HL-60/S4 treated with retinoic acid at 250 ng/mL for 4 days and 3 days (cell line): ENCODE results near the gene DNAJC22.

Experiments used
- in situ Hi-C: fragments of 300-500 bp; cut with MboI; formaldehyde crosslinking; loops from 2 replicates; pipeline ENCODE4 v1.7.0; 2022; ENCODE audit warnings: low sequenced_read_pairs

Gene DNAJC22

GRCh38 chr12:49330631-49331379 lies 15.9 kb upstream of the DNAJC22 start:
- in situ Hi-C loops: loop anchor here (10.0 kb wide), 1 partner anchor 46 kb away; no protein-coding TSS in a partner anchor

DNA sequence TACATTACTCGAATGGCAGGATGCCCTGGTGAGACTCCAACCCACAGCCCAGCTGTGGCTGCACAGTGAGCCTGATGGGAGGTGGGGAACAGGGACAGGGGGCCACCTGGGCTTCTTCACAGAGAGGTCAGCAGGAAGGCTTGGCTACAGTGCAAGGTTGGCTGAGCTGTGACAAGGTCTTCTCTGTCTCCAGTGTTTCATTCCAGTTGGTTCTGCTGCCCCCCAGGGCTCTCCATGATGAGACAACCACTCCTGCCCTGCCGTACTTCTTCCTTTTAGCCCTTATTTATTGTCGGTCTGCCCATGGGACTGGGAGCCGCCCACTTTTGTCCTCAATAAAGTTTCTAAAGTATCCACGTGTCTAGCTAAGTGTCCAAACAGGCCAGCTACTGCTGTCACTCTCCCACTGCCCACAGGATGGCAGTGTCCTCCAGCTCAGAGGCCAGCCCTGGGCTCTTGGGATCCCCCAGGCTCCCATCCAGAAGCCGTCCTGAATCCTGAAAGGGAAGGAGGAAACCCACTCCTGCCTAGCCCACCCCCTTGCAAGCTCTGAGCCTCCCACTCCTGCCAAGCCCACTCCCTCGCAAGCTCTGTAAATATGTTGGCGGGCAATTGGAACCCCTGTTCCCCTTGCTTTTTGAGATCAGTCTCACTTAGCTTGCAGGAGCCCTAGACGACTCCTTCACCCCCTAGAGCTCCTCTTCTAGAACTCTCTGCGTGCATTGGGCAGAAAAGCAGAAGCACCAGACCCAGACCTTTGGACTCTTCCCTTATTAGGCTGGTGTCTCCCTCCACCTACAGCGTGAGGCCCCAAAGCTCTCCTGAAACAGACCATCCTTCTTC lies 15.1 kb upstream of the DNAJC22 start:
- in situ Hi-C loops: loop anchor here (10.0 kb wide), 1 partner anchor 47 kb away; no protein-coding TSS in a partner anchor

- in situ Hi-C loops: loop anchor here (10.0 kb wide), 1 partner anchor 48 kb away; no protein-coding TSS in a partner anchor
These were observed 14.2 kb upstream of the DNAJC22 start for GRCh38 chr12:49332441-49332861.

- in situ Hi-C loops: loop anchor here (10.0 kb wide), 1 partner anchor 48 kb away; no protein-coding TSS in a partner anchor
These were observed 13.8 kb upstream of the DNAJC22 start for GRCh38 chr12:49332891-49333371.

GRCh38 chr12:49333778-49334177 lies 12.9 kb upstream of the DNAJC22 start:
- in situ Hi-C loops: loop anchor here (10.0 kb wide), 1 partner anchor 49 kb away; no protein-coding TSS in a partner anchor

DNA sequence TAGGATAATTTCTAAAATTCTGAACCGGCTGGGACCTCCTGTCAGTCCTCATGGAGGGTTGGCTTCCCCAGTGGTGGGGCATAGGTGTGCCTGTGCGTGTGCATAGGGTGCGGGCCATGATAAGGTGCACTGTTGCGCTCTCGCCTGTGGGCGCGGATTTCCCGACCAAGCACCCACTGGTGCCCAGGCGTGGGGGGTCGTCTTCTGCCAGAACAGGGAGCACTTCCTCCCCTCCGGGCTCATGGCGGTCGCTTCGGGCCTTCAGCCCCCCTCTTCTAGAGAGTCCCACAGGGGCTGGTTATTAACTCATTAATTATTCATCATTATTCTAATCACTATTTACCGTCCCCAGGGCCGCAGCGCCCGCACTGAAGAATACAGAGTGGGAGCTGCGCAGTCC lies 12.5 kb upstream of the DNAJC22 start:
- in situ Hi-C loops: loop anchor here (10.0 kb wide), 1 partner anchor 49 kb away; no protein-coding TSS in a partner anchor

- in situ Hi-C loops: loop anchor here (10.0 kb wide), 1 partner anchor 50 kb away; no protein-coding TSS in a partner anchor
These were observed 12.0 kb upstream of the DNAJC22 start for GRCh38 chr12:49334681-49335080.

GRCh38 chr12:49335118-49335954 lies 11.4 kb upstream of the DNAJC22 start:
- in situ Hi-C loops: loop anchor here (10.0 kb wide), 1 partner anchor 51 kb away; no protein-coding TSS in a partner anchor

DNA sequence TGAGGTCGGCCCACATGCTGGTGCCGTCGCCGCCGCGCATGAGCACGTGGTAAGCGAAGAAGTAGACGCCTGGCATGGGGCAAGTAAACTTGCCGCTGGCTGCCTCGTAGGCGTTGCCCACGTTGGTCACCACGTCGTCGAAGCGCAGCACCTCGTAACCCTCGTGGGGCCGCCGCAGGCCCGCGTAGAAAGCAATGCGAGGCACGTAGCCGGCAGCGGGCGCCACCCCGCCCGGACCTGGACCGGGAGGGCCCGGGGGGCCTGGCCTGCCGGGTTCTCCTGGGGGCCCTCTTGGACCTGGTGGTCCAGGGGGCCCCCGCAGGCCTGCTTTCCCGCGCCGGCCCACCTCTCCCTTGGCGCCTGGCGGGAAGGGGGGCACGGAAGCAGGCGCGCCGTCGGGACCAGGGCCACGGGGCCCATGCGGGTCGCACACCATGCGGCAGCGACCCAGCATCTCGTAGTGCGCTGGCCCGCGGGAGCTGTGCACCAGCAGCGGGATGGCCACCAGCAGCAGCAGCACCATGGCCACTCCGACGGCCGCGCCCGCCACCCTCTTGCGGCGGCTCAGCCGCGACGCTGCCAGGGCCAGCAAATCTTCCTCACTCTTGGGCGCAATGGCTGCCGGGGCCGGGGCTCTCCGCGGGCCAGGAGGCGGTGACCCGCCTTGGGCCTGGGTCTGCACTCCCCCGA lies 10.6 kb upstream of the DNAJC22 start:
- in situ Hi-C loops: loop anchor here (10.0 kb wide), 1 partner anchor 51 kb away; no protein-coding TSS in a partner anchor

DNA sequence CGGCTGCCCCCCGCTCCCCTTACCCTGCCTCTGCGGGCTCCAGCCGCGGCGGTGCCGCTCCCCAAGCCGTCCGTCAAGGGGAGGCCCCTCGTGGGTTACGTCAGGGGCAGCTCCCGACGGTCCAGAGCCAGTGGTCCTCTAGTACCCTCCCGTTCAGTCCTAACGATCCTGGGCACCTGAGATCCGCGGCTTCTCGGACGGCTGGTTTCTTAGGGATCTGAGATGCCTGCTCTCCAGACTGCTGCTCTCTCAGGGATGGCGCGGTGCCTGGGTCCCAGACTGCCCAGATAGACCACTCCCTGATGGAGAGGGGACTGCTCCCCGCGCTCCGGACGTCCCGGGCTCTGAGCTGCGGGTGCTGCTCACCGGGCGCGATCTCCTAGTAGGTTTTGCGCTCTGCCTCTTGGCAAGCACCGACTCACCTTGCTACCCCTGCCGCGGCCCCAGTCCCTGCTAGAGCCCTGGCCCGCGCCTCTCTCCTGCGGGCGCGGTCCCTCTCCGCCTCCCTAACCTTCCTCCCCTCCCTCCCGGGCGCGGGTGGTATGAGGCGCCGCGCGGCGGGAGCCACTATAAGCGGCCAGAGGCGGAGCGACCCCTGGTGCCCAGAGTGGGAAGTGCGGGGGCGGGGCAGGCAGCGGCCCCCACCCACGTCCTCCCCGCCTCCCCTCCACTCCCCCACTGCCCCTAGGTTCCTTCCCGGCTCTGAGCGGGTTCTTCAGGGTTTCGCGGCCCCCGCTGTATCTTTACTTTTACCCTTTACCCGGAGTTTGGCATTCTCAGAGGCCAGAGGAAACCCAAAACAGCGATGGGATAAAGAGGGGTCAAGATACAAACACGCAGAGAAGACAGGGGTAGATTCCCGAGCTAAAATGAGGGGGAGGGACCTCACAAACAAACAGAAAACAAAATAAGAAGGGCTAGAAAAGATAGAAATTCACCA lies 9.8 kb upstream of the DNAJC22 start, which contains the start of gene C1QL4:
C1QL4 (minus strand) TSS at position 544 of the 940 bp plus-strand sequence. CDS start 711 bp downstream, outside the sequence.
- in situ Hi-C loops: loop anchor here (10.0 kb wide), 1 partner anchor 52 kb away; no protein-coding TSS in a partner anchor

DNA sequence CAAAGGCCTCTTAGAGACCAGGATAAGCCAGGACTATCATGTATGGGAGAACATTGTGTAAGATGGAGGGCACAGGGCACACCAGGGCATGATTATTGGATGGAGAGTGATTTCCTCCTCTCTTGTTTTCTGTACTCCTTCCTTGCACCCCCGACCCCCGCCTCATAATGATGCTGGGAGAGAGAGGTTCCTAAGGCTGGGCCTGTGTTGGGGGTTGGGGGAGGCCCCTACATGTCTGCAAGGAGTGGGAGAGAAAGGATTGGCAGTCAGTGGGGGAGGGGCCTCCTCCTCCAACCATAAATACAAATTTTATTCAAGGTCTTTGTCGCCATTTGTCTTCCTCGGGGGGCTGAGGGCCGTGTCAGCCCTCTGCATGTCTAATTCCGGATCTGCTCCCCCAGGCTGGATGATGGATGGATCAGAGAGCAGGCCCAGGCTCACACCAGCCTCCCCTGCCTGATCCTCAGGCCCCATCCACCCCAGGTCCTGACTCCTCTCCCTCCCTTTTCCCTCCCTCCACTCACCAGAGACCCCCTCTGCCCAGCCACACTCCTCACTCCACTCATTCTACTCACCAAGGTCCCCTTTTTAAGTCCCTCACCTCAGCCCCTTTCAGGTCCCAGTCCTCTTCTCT lies 7.7 kb upstream of the DNAJC22 start:
- in situ Hi-C loops: loop anchor here (10.0 kb wide), 1 partner anchor 54 kb away; no protein-coding TSS in a partner anchor

DNA sequence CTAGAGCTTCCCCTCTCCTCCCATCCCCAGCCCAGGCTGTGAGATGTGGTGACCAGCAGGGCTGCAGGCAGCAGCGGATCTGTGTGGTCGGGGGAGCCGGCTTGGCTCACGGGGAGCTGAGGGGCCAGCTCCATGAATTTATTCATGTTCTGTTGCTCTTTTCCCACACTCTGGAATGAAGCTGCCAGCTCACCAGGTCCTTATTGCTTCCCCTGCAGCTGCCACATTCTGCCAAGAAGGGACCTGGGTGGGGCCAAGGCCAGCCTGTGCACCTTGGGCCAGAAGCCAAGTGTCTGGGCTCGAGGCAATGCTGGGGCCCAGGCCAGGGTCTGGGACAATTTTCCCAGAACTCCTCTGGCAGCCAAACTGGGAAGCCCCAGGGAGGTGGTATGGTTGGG lies 7.2 kb upstream of the DNAJC22 start:
- in situ Hi-C loops: loop anchor here (10.0 kb wide), 1 partner anchor 55 kb away; no protein-coding TSS in a partner anchor

DNA sequence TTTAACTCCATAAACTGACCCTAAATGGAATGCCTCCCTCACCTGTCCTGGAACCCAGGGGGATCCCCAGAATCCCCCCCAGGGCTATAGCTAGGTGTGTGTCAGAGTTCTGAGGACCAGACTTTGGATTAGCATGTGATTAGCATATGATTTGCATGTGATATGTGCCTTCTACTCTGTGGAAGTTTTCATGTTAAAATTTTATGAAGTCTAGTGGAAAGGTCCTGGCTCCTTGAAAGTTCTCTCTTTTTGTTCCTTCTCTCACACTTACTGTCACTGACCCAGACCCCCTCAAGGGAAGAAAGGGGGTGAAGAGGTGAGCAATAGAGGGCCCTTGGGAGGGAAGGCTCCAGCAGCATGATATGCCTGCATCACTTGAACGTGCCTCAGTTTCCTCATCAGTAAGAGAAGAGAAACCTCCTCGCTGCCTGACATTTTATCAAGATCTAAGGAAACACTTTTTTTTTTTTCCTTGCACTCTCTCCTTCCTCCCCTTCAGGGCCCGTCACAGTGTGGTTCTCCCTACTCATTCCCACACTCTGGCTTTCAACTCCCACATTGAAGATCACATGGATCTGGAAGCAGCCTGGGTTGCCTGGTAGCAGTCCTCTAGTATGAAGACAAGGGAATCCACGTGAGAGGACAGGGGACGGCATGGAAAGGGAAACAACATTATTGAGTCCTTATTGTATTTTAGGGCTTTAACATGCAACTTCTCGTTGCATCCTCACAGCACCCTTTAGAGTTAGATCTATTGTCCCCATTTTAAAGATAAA lies 6.4 kb upstream of the DNAJC22 start:
- in situ Hi-C loops: no loop called here

DNA sequence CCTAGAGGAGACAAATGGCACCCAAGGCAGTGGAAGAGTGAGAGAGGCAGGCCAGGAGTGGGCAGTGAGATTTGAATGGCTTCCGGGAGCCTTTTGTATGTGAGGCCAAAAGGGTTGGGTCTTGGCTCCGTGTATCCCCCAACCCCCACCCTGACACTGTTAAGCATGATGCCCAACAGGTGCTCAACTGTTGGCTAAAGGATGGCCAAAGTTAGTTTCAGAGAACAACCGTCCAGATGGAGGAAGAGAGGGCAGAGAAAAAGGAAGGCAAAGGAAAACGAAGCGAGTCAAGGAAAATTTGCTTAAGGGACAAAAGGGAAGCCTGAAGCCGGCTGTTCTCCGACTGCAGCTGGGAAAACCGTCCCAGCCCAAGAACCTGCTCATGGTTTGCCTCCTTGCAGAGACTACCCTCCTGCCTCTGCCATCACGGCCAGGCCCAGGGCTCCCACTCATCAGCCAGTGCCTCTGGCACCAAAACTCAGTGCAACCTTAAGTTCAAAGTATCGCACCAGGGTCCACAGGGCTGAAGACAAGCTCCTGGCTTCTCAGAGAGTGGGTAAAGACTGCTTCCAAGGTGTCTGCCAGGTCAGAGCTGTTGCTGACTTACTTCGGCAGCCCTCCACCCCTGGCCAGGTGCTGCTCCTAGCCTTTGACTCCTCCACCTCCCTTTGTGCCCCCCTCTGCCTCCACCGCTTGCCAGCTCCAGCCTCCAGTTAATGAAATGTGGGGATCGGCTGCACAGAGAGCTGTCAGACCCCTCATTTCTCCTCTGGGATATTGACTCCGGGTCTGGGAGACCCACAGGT lies 5.5 kb upstream of the DNAJC22 start:
- in situ Hi-C loops: no loop called here

- in situ Hi-C loops: no loop called here
These were observed 5.0 kb upstream of the DNAJC22 start for GRCh38 chr12:49341777-49342065.
